ENCODE measurements around the gene CRELD2.
A peak's percentile ranks its signal among the peaks of the same experiment; 100 is the strongest.

The CRELD2 gene

DNA sequence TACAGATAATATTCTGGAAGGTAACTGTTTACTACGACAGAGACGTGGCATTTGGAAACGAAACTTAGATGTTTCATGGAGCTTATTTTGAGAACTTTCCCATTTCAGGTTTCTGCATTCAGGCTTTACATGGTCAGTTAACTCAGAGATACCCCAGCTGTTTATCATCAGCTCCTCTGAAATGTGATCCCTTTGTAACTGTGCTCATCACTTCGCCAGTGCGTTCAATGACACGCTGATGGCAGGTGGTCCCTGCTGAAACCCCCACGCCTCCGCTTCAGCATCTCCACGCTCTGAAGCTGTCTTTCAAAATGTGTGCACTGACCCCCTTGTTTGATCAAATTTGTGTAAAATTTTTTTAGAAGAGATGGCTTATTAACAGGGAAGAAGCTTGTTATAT, 30.7 kb upstream of the CRELD2 start:
- DNase-seq, result no peak

- DNase-seq, result no peak
These were observed 29.4 kb upstream of the CRELD2 start for GRCh38 chr22:49889071-49889470.

GRCh38 chr22:49892226-49892899, 26.1 kb upstream of the CRELD2 start:
- peak; percentile 30 for DNase-seq

GRCh38 chr22:49893025-49893424, 25.4 kb upstream of the CRELD2 start:
- no peak for DNase-seq

DNA sequence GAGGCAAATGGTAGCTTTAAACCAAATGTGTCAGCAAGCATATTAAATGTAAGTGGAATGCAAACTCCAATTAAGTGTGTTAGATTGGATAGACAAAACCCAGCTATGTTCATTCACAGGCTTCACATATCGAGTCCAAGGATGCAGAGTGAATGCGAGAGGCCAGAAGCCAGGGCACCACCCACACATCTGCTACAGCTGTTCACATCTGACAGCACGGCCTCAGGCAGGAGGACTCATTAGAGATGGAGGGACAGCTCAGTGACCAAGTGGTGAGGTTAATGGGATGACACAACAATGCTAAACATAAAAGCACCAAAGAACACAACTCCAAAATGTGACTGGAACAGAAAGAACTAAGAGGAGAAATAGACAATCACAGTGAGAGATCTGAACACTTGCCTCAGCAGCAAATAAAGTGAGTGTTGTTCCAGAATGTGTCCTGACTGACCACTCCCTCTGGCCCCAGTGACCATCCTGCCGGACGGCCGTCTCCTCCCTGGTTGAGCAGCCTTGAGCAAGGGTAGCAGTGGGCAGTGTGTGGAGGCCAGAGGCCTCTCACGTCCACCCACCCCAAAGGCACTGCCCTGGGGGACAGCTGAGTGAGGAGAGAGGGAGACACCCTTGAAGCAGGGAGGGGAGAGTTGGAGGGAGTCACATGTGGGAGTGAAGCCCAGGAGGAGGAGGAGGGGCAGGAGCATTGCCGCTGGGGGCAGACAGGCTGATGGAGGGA, 23.9 kb upstream of the CRELD2 start:
- DNase-seq, result no peak

- no peak for DNase-seq
These were observed 22.2 kb upstream of the CRELD2 start for GRCh38 chr22:49896201-49896600.

GRCh38 chr22:49897015-49897684, 21.3 kb upstream of the CRELD2 start:
- no peak for DNase-seq

- DNase-seq, result no peak
These were observed 18.9 kb upstream of the CRELD2 start for GRCh38 chr22:49899530-49899929.

DNA sequence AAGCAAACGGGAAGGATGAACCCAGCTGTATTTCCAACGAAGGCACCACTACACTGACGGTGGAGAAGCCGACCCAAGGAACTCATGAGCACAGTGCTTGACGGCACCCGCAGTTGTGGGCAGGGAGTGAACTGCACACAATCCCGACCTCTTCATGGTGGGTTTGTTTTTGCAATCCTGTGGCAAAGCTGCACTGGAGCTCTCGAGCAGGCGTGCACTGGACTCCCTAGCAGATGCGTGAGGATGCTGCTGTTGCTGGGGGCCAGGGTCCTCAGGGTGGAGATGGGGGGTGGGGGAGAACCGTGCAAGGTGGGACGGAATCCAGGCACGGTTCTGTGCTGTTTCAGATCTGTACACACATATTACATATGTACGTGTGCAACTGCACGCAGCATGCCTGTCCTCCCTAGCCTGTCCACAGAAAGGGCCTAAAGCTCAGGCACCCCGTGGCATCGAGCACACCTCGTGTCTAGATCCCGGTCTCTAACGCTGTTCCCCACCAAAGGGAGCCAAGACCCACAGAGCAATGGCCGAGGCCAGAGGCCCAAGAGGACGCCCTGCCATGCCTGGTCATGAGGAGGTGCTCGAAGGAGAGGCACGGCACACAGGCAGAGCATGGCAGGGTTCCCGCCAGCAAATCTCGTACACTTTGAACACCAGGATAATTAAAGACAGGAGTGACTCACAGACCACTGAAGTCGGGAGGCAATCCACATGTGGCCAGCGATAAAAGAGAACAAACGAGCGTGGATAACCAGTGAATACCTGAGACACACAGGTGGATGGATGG, 17.8 kb upstream of the CRELD2 start:
- peak; percentile 19 for DNase-seq

GRCh38 chr22:49901457-49901856, 17.0 kb upstream of the CRELD2 start:
- DNase-seq, result no peak

DNA sequence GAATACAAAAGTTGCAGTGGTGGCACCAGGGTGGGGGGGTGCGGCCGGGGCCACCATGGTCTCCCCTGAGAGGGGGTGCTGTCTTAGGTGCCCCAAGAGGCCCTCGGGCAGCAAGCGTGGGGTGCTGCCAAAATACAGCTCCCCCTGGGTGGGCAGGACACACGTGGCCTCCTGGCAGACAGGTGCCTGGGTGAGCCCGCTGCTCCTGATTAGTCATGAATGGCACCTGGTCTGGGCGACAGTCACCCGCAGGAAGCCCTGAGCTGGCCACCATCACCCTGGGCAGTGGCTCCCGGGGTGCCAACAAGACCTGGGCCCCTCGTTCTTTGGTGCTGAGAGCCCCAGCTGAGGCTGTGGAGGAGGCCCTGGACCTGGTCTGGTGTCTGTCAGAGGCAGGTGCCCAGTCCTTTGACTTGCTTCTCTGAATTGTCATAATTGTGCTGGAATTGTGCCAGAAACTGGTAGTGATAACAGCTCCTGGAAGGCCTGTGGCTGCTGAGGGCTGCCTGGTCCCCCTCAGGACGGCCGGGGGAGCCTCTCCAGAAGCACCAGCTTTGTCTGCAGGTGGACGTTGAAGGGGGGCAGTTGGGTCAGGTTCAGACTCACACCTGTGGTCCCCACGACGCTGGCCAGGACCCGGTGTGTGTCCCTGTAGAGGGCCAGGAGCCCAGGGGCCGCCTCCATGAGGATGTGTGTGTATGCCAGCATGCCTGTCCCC, 15.0 kb upstream of the CRELD2 start:
- DNase-seq, result no peak

DNA sequence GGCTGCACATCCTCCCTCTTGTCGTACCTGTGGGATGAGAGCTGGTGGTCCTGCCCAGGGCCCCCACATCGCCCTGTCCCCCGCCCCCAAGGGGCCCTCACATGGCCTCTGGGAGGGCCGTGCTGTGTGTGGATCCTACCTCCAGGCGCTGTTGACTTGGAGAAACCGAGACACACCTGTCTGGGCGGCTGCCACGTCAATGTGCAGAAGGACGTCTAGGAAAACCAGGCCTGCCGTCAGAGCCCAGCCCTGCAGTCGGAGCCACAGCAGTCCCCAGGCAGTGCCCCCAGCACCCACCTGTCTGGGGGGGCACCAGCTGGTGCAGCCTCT, 14.4 kb upstream of the CRELD2 start:
- no peak for DNase-seq

- no peak for DNase-seq
These were observed 13.0 kb upstream of the CRELD2 start for GRCh38 chr22:49905465-49905864.

GRCh38 chr22:49906071-49906798, 12.2 kb upstream of the CRELD2 start:
- DNase-seq, result no peak

GRCh38 chr22:49906799-49907290, 11.6 kb upstream of the CRELD2 start:
- DNase-seq, result no peak

DNA sequence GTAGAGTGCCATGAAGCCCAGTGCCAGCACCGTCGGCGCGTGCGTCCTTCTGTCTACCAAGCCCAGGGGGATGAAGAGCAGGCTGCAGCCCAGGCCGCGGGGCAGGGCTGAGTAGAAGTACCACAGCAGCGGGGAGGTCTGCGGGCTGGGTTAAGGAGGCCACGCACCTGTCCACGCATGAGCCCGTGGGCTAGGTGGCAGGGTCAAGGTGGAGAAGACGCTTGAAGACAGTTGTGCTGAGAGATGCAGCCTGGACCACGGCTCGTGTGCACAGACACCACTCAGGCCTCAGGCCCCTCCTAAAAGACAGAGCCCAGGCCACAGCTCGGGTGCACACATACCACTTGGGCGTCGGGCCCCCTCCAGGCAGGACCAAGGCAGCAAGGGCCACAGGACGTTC, 10.6 kb upstream of the CRELD2 start:
- DNase-seq, result no peak

DNA sequence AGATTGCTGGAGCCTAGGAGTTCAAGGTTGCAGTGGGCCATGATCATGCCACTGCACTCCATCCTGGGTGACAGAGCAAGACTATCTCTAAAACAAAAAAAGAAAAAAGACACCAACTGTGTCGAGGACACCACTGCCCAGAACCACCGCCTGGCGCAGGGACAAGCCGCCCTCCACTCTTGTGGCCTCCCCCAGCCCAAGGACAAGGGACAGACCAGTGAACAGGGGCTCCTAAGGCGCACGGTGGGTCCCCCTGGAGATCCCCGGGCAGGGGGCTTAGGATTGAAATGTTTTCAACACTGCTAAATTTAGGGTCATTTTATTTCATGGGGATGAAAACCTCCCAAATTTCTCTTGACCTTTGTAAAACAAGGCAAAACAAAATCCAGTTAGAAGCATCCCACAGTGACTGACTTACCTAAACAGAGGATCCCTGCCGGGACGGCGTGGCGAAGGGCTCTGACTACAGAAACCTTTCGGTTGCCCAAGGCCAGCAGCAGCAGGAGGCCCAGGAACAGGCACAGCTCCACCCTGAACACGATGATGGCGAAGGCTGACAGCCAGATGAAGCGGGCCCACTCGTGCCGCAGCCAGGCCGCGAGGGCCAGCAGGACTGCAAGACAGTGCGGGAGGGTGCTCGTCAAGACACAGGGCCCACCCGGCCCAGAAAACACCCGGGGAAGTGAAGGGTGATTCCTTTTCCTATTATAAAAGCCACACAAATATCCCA, 8.8 kb upstream of the CRELD2 start:
- DNase-seq, result no peak

GRCh38 chr22:49910229-49911155, 7.9 kb upstream of the CRELD2 start:
- no peak for DNase-seq

GRCh38 chr22:49911881-49912625, 6.4 kb upstream of the CRELD2 start:
- no peak for DNase-seq
